PC-3 (cell line): ENCODE data around the gene DIO1. TPM values are rescaled to one million over a fixed set of nuclear protein-coding genes. Genes with fewer than 3 reads are reported as not detected.
A peak's percentile ranks its signal among the peaks of the same experiment; 100 is the strongest.

ENCODE experiments used
- ATAC-seq: fragments of 200-7000 bp; cut with Tn5 transposase; 2 replicates; pipeline ENCODE4 v1.9.1; 2020; ENCODE audit warnings: mild to moderate bottlenecking, moderate library complexity
- BruUV-seq: library from RNA; stranded (reverse); fragments of 400-500 nt; replicated peaks from 2 replicates; lab custom pipeline; 2021; lab: Mats Ljungman, UMichigan
- CTCF ChIA-PET: fragments of 300-600 bp; sonication (Branson Sonifier 250); formaldehyde crosslinking; loops from one replicate; lab custom pipeline; 2022; ENCODE audit warnings: antibody characterized with exemption; lab: Charles Lee
- POLR2A ChIA-PET: fragments of 300-600 bp; sonication (Branson Sonifier 250); formaldehyde crosslinking; loops from one replicate; lab custom pipeline; 2022; ENCODE audit warnings: antibody characterized with exemption; ENCODE audit not compliant: unreplicated experiment; lab: Charles Lee
- DNase-seq: peaks from one replicate; pipeline ENCODE4 v3.0.0-alpha.2; 2015
- H2AFZ ChIP-seq: fragments of 300-600 bp; sonication (generic); 2 replicates; pipeline ENCODE4 v1.6.0; 2016; ENCODE audit warnings: antibody characterized with exemption, low read length
- H3F3A ChIP-seq: fragments of 300-600 bp; sonication (generic); one replicate; pipeline ENCODE4 v1.6.0; 2017; ENCODE audit warnings: antibody characterized with exemption, low read length, control low read depth, mild to moderate bottlenecking; ENCODE audit not compliant: unreplicated experiment
- H3K27ac ChIP-seq: fragments of 300-600 bp; sonication (generic); 2 replicates; pipeline ENCODE4 v1.5.1; 2016; ENCODE audit warnings: mild to moderate bottlenecking, low read length
- H3K27me3 ChIP-seq: fragments of 300-600 bp; sonication (generic); 2 replicates; pipeline ENCODE4 v1.6.1; 2016; ENCODE audit warnings: low read length, mixed read lengths
- H3K36me3 ChIP-seq: fragments of 300-600 bp; sonication (generic); 2 replicates; pipeline ENCODE4 v1.6.1; 2016; ENCODE audit warnings: low read depth, mixed run types, low read length, mixed read lengths
- H3K4me1 ChIP-seq: fragments of 300-600 bp; sonication (generic); 2 replicates; pipeline ENCODE4 v1.5.1; 2016; ENCODE audit warnings: low read length; ENCODE audit not compliant: insufficient read depth
- H3K4me2 ChIP-seq: fragments of 300-600 bp; sonication (generic); 2 replicates; pipeline ENCODE4 v1.6.0; 2016; ENCODE audit warnings: low read length
- H3K4me3 ChIP-seq: fragments of 300-600 bp; sonication (generic); 2 replicates; pipeline ENCODE4 v1.5.1; 2016; ENCODE audit warnings: mild to moderate bottlenecking, low read length, mixed read lengths
- H3K79me2 ChIP-seq: fragments of 300-600 bp; sonication (generic); 2 replicates; pipeline ENCODE4 v1.6.1; 2017; ENCODE audit warnings: low read length, mixed read lengths
- H3K9ac ChIP-seq: fragments of 300-600 bp; sonication (generic); 2 replicates; pipeline ENCODE4 v1.6.0; 2016; ENCODE audit warnings: mild to moderate bottlenecking, low read length
- H3K9me2 ChIP-seq: fragments of 300-600 bp; sonication (generic); replicated peaks from 2 replicates; pipeline ENCODE4 v1.6.1; 2016; ENCODE audit warnings: mixed run types, low read length, mixed read lengths
- H3K9me3 ChIP-seq: fragments of 300-600 bp; sonication (generic); 2 replicates; pipeline ENCODE4 v1.6.1; 2016; ENCODE audit warnings: low read length, mixed read lengths
- H4K20me1 ChIP-seq: fragments of 300-600 bp; sonication (generic); 2 replicates; pipeline ENCODE4 v1.6.1; 2016; ENCODE audit warnings: low read length, mixed read lengths
- CTCF ChIP-seq: fragments of 300-600 bp; sonication (generic); conservative IDR thresholded peaks from 2 replicates; pipeline ENCODE4 v1.5.1; 2017; ENCODE audit warnings: antibody characterized with exemption, low read depth, mild to moderate bottlenecking, low read length
- EZH2 ChIP-seq: fragments of 300-600 bp; sonication (generic); IDR thresholded peaks from one replicate; pipeline ENCODE4 v1.6.1; 2017; ENCODE audit warnings: antibody characterized with exemption, mild to moderate bottlenecking, low read length; ENCODE audit not compliant: unreplicated experiment
- EZH2phosphoT487 ChIP-seq: fragments of 300-600 bp; sonication (generic); IDR thresholded peaks from 2 replicates; pipeline ENCODE4 v1.6.1; 2018; ENCODE audit warnings: mild to moderate bottlenecking, antibody characterized with exemption, low read length, borderline replicate concordance
- intact Hi-C: fragments of 100-400 bp; cut with micrococcal nuclease; formaldehyde crosslinking; loops from 2 replicates; pipeline ENCODE4 v1.9.0; 2023
- total RNA-seq: library from RNA; depleted of rRNA; stranded (reverse); fragments of >200 nt; gene quantifications from 2 replicates; pipeline ENCODE4 v1.2.3, GENCODE V29; 2014

DIO1 gene
- total RNA-seq, 1 experiment from 2014 or later: not detected

DNA sequence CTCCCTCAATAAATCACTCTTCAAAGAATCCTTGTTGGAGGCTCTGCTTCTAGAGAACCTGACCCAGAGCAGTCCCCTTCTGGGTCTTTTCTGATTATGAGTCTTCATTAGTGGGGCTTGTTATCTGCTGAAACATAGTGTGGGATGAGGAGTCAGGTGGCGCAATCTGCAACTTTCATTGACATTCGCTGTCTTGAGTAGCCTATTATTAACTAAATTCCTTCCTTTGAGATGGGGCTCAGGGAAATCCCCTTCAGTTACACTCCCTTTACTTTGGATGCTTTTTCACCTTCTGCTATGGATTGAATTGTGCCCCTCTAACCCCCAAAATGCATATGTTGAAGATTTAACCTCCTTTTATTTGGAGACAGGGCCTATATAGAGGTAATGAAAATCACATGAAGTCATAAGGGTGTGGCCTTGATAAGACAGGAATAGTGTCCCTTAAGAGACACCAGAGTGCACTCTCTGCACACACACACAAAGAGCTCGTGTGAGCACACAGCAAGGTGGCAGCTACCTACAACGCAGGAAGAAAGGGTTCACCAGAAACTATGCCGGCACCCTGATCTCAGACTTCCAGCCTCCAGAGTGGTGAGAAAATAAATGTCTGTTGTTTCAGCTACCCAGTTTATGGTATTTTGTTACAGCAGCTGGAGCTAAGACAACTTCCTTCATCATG lies 19.5 kb downstream of the DIO1 start:
- TF ChIP-seq EZH2 (no peak), CTCF (no peak), EZH2phosphoT487 (no peak)
- H3F3A ChIP-seq: no peaks in the 10 kb centered on the region
- H2AFZ ChIP-seq: no peak overlapping the region
- no peak overlapping the region for H3K4me2 ChIP-seq
- ATAC-seq: peak; percentile 45
- POLR2A ChIA-PET: no interaction called here
- intact Hi-C loops: no loop called here
- no peak overlapping the region for H3K27ac ChIP-seq
- H3K79me2 ChIP-seq: no peaks in the 10 kb centered on the region
- no peaks in the 10 kb centered on the region for H3K4me1 ChIP-seq
- no peaks in the 10 kb centered on the region for H3K36me3 ChIP-seq
- H3K4me3 ChIP-seq: no peak overlapping the region
- CTCF ChIA-PET: interaction anchor here (0.6 to 1.3 kb wide), 2 partner anchors 35 to 268 kb away, joined by 3 read pairs; no protein-coding TSS in a partner anchor
- H3K9ac ChIP-seq: no peak overlapping the region
- no peak for DNase-seq
- H3K27me3 ChIP-seq: no peaks in the 10 kb centered on the region
- H3K9me2 ChIP-seq: no peaks in the 10 kb centered on the region
- no TSS peak for BruUV-seq
- H3K9me3 ChIP-seq: no peaks in the 10 kb centered on the region
- H4K20me1 ChIP-seq: no peaks in the 10 kb centered on the region

GRCh38 chr1:53918343-53918742 lies 24.4 kb downstream of the DIO1 start:
- DNase-seq (no peak), ATAC-seq (no peak)
- H4K20me1 ChIP-seq: no peaks in the 10 kb centered on the region
- H3K27ac ChIP-seq: no peak overlapping the region
- peaks cover 4% of the 10 kb centered on the region for H3F3A ChIP-seq
- BruUV-seq: no TSS peak
- no peak for TF ChIP-seq CTCF
- no peak for TF ChIP-seq EZH2phosphoT487
- no peak for TF ChIP-seq EZH2
- no peak overlapping the region for H3K4me3 ChIP-seq
- H2AFZ ChIP-seq: no peak overlapping the region
- H3K79me2 ChIP-seq: no peaks in the 10 kb centered on the region
- H3K27me3 ChIP-seq: no peaks in the 10 kb centered on the region
- POLR2A ChIA-PET: no interaction called here
- peaks cover 12% of the 10 kb centered on the region; the same call in 1 of the 2 replicates for H3K4me1 ChIP-seq
- H3K9me2 ChIP-seq: no peaks in the 10 kb centered on the region
- H3K9me3 ChIP-seq: no peaks in the 10 kb centered on the region
- CTCF ChIA-PET: no interaction called here
- H3K9ac ChIP-seq: no peak overlapping the region
- H3K36me3 ChIP-seq: peaks cover 16% of the 10 kb centered on the region
- intact Hi-C loops: no loop called here
- no peak overlapping the region for H3K4me2 ChIP-seq

- H3K9ac ChIP-seq: no peak overlapping the region
- no peaks in the 10 kb centered on the region for H3K9me3 ChIP-seq
- peaks cover 4% of the 10 kb centered on the region for H3F3A ChIP-seq
- no peaks in the 10 kb centered on the region for H3K27me3 ChIP-seq
- no peaks in the 10 kb centered on the region for H4K20me1 ChIP-seq
- TF ChIP-seq EZH2phosphoT487: no peak
- TF ChIP-seq CTCF: no peak
- TF ChIP-seq EZH2: no peak
- ChIA-PET CTCF (interaction anchor here (0.6 kb wide), 1 partner anchor 19 kb away, joined by 3 read pairs; no protein-coding TSS in a partner anchor), POLR2A (no interaction called here)
- peaks cover 12% of the 10 kb centered on the region; the same call in 1 of the 2 replicates for H3K4me1 ChIP-seq
- intact Hi-C loops: no loop called here
- H3K36me3 ChIP-seq: peaks cover 22% of the 10 kb centered on the region
- no peak overlapping the region for H3K27ac ChIP-seq
- no peak overlapping the region for H3K4me2 ChIP-seq
- H3K4me3 ChIP-seq: no peak overlapping the region
- no peaks in the 10 kb centered on the region for H3K9me2 ChIP-seq
- BruUV-seq: no TSS peak
- H3K79me2 ChIP-seq: no peaks in the 10 kb centered on the region
- no peak overlapping the region for H2AFZ ChIP-seq
- DNase-seq (no peak), ATAC-seq (peak; percentile 54; the same call in 1 of the 2 replicates)
These were observed 25.7 kb downstream of the DIO1 start for GRCh38 chr1:53919675-53920066.
